GM23338 (cell line): Measurements from ENCODE around the gene HBS1L. TPM values are rescaled to one million over a fixed set of nuclear protein-coding genes. Genes with fewer than 3 reads are reported as not detected.

Source experiments
- ETS1 ChIP-seq: IDR thresholded peaks from 2 replicates; pipeline ENCODE4 v1.6.1; 2016; ENCODE audit warnings: antibody characterized with exemption
- EZH2 ChIP-seq: fragments of 200-600 bp; sonication (generic); IDR thresholded peaks from one replicate; pipeline ENCODE4 v1.8.0; 2017; ENCODE audit warnings: antibody characterized with exemption, mild to moderate bottlenecking, low read depth; ENCODE audit not compliant: unreplicated experiment
- EZH2phosphoT487 ChIP-seq: fragments of 200-600 bp; sonication (generic); IDR thresholded peaks from one replicate; pipeline ENCODE4 v1.8.1; 2018; ENCODE audit warnings: antibody characterized with exemption; ENCODE audit not compliant: unreplicated experiment
- JUNB ChIP-seq: IDR thresholded peaks from one replicate; pipeline ENCODE4 v1.6.1; 2016; ENCODE audit warnings: antibody characterized with exemption; ENCODE audit not compliant: unreplicated experiment
- POLR2AphosphoS5 ChIP-seq: IDR thresholded peaks from 2 replicates; pipeline ENCODE4 v1.6.1; 2016; ENCODE audit warnings: antibody characterized with exemption, low read depth
- polyA plus RNA-seq: library from polyadenylated mRNA; unstranded; fragments of >200 nt; fragmentation: Nextera tagmentation; extraction: Ambion mirVana; gene quantifications from 2 replicates; pipeline ENCODE4 v1.2.1, GENCODE V29; 2016
- total RNA-seq: library from RNA; depleted of rRNA; stranded (reverse); fragments of >200 nt; shearing (Covaris generic); gene quantifications from 2 replicates; pipeline ENCODE4 v1.2.3, GENCODE V29; 2014
- TF ChIP-seq, protein P1 (sequence below): fragments of 250-450 bp; sonication (Bioruptor Pico); IDR thresholded peaks from 2 replicates; pipeline ENCODE4 v1.5.0; 2020; ENCODE audit warnings: mild to moderate bottlenecking, moderate library complexity
- TF ChIP-seq, protein P2 (sequence below): IDR thresholded peaks from one replicate; pipeline ENCODE4 v1.6.1; 2018; ENCODE audit warnings: antibody characterized with exemption; ENCODE audit not compliant: unreplicated experiment

HBS1L gene
- total and polyA plus RNA-seq, 2 experiments from 2014 or later: 59.9 to 94.1 TPM

DNA sequence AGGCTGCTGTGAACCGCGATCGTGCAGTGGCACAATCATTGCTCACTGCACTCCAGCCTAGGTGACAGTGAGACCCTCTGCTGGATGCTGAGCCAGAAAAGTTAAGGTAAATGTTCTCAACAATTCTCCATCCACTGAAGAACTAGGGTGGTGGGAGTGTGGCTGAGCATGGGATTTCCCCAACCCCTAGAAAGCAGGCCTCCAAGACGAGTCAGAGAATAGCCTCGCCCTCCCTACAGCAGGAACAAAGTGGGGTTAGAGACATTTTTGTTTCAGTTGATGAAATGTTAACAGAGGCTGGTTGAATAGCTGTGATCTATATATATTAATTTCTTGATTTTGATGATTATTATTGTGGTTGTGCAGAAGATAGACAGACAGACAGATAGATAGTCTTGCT lies 98.6 kb downstream of the HBS1L start (continued):
- TF ChIP-seq, protein P1, sequence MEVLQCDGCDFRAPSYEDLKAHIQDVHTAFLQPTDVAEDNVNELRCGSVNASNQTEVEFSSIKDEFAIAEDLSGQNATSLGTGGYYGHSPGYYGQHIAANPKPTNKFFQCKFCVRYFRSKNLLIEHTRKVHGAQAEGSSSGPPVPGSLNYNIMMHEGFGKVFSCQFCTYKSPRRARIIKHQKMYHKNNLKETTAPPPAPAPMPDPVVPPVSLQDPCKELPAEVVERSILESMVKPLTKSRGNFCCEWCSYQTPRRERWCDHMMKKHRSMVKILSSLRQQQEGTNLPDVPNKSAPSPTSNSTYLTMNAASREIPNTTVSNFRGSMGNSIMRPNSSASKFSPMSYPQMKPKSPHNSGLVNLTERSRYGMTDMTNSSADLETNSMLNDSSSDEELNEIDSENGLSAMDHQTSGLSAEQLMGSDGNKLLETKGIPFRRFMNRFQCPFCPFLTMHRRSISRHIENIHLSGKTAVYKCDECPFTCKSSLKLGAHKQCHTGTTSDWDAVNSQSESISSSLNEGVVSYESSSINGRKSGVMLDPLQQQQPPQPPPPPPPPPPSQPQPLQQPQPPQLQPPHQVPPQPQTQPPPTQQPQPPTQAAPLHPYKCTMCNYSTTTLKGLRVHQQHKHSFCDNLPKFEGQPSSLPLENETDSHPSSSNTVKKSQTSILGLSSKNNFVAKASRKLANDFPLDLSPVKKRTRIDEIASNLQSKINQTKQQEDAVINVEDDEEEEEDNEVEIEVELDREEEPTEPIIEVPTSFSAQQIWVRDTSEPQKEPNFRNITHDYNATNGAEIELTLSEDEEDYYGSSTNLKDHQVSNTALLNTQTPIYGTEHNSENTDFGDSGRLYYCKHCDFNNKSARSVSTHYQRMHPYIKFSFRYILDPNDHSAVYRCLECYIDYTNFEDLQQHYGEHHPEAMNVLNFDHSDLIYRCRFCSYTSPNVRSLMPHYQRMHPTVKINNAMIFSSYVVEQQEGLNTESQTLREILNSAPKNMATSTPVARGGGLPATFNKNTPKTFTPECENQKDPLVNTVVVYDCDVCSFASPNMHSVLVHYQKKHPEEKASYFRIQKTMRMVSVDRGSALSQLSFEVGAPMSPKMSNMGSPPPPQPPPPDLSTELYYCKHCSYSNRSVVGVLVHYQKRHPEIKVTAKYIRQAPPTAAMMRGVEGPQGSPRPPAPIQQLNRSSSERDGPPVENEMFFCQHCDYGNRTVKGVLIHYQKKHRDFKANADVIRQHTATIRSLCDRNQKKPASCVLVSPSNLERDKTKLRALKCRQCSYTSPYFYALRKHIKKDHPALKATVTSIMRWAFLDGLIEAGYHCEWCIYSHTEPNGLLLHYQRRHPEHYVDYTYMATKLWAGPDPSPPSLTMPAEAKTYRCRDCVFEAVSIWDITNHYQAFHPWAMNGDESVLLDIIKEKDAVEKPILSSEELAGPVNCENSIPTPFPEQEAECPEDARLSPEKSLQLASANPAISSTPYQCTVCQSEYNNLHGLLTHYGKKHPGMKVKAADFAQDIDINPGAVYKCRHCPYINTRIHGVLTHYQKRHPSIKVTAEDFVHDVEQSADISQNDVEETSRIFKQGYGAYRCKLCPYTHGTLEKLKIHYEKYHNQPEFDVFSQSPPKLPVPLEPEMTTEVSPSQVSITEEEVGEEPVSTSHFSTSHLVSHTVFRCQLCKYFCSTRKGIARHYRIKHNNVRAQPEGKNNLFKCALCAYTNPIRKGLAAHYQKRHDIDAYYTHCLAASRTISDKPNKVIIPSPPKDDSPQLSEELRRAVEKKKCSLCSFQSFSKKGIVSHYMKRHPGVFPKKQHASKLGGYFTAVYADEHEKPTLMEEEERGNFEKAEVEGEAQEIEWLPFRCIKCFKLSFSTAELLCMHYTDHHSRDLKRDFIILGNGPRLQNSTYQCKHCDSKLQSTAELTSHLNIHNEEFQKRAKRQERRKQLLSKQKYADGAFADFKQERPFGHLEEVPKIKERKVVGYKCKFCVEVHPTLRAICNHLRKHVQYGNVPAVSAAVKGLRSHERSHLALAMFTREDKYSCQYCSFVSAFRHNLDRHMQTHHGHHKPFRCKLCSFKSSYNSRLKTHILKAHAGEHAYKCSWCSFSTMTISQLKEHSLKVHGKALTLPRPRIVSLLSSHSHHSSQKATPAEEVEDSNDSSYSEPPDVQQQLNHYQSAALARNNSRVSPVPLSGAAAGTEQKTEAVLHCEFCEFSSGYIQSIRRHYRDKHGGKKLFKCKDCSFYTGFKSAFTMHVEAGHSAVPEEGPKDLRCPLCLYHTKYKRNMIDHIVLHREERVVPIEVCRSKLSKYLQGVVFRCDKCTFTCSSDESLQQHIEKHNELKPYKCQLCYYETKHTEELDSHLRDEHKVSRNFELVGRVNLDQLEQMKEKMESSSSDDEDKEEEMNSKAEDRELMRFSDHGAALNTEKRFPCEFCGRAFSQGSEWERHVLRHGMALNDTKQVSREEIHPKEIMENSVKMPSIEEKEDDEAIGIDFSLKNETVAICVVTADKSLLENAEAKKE (CRISPR knock-in tag): no peak
- no peak for TF ChIP-seq POLR2AphosphoS5
- no peak for TF ChIP-seq ETS1
- TF ChIP-seq EZH2phosphoT487: no peak
- TF ChIP-seq EZH2: no peak
- no peak for TF ChIP-seq JUNB
- TF ChIP-seq, protein P2, sequence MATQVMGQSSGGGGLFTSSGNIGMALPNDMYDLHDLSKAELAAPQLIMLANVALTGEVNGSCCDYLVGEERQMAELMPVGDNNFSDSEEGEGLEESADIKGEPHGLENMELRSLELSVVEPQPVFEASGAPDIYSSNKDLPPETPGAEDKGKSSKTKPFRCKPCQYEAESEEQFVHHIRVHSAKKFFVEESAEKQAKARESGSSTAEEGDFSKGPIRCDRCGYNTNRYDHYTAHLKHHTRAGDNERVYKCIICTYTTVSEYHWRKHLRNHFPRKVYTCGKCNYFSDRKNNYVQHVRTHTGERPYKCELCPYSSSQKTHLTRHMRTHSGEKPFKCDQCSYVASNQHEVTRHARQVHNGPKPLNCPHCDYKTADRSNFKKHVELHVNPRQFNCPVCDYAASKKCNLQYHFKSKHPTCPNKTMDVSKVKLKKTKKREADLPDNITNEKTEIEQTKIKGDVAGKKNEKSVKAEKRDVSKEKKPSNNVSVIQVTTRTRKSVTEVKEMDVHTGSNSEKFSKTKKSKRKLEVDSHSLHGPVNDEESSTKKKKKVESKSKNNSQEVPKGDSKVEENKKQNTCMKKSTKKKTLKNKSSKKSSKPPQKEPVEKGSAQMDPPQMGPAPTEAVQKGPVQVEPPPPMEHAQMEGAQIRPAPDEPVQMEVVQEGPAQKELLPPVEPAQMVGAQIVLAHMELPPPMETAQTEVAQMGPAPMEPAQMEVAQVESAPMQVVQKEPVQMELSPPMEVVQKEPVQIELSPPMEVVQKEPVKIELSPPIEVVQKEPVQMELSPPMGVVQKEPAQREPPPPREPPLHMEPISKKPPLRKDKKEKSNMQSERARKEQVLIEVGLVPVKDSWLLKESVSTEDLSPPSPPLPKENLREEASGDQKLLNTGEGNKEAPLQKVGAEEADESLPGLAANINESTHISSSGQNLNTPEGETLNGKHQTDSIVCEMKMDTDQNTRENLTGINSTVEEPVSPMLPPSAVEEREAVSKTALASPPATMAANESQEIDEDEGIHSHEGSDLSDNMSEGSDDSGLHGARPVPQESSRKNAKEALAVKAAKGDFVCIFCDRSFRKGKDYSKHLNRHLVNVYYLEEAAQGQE: no peak
